A549 (cell line): ENCODE measurements around the gene COL7A1. TPM values are rescaled to one million over a fixed set of nuclear protein-coding genes. Genes with fewer than 3 reads are reported as not detected.
A peak's percentile ranks its signal among the peaks of the same experiment; 100 is the strongest.

ENCODE experiments used
- FOSB ChIP-seq: fragments of 250-450 bp; sonication (Bioruptor Pico); IDR thresholded peaks from 2 replicates; pipeline ENCODE4 v1.5.0; 2020; ENCODE audit warnings: mild to moderate bottlenecking, moderate library complexity
- FOXS1 ChIP-seq: fragments of 250-450 bp; sonication (Bioruptor Pico); IDR thresholded peaks from 2 replicates; pipeline ENCODE4 v1.5.0; 2020; ENCODE audit warnings: mild to moderate bottlenecking, moderate library complexity
- GATA3 ChIP-seq: IDR thresholded peaks from 2 replicates; pipeline ENCODE4 v1.6.1; 2012; ENCODE audit warnings: borderline replicate concordance
- HOXB13 ChIP-seq: fragments of 250-450 bp; sonication (Bioruptor Pico); IDR thresholded peaks from 2 replicates; pipeline ENCODE4 v1.5.0; 2020; ENCODE audit warnings: low read depth, mild to moderate bottlenecking, moderate library complexity
- MAFK ChIP-seq: fragments of 450-650 bp; IDR thresholded peaks from 2 replicates; pipeline ENCODE4 v1.6.1; 2014; ENCODE audit not compliant: partially characterized antibody
- MAZ ChIP-seq: fragments of 150-350 bp; IDR thresholded peaks from 2 replicates; pipeline ENCODE4 v1.6.1; 2014; ENCODE audit warnings: antibody characterized with exemption, low read depth, low read length, borderline replicate concordance
- MYC ChIP-seq: IDR thresholded peaks from 2 replicates; pipeline ENCODE4 v1.6.1; 2012; ENCODE audit warnings: mild to moderate bottlenecking, inconsistent platforms, low read length, improper control_type of control experiment, borderline replicate concordance
- POLR2AphosphoS2 ChIP-seq: conservative IDR thresholded peaks from 2 replicates; pipeline ENCODE4 v1.6.1; 2012; ENCODE audit warnings: low read length, improper control_type of control experiment, inconsistent platforms
- RAD21 ChIP-seq, 2 experiments: fragments of >200 bp in 1 of 2; sonication (Bioruptor Twin) in 1 of 2; formaldehyde crosslinking in 1 of 2; IDR thresholded peaks in 1 of 2; conservative IDR thresholded peaks in 1 of 2; 2 replicates in 1 of 2; 3 replicates in 1 of 2; pipeline ENCODE4 v1.6.1; 2012 to 2018; ENCODE audit warnings: inconsistent platforms in 1 of 2
- RARB ChIP-seq: fragments of 250-450 bp; sonication (Bioruptor Pico); IDR thresholded peaks from 2 replicates; pipeline ENCODE4 v1.8.0; 2021; ENCODE audit warnings: mild to moderate bottlenecking, moderate library complexity
- RNF2 ChIP-seq: fragments of 200-600 bp; sonication (generic); IDR thresholded peaks from 2 replicates; pipeline ENCODE4 v1.6.1; 2016; ENCODE audit warnings: low read depth, mild to moderate bottlenecking, antibody characterized with exemption, moderate library complexity, borderline replicate concordance
- SREBF2 ChIP-seq: fragments of 450-650 bp; IDR thresholded peaks from 2 replicates; pipeline ENCODE4 v1.6.1; 2014; ENCODE audit warnings: mild to moderate bottlenecking, moderate library complexity
- TFCP2L1 ChIP-seq: fragments of 250-450 bp; sonication (Bioruptor Pico); IDR thresholded peaks from 2 replicates; pipeline ENCODE4 v1.5.0; 2021; ENCODE audit warnings: mild to moderate bottlenecking
- ZFP36 ChIP-seq: fragments of 450-650 bp; IDR thresholded peaks from 2 replicates; pipeline ENCODE4 v1.6.1; 2014; ENCODE audit warnings: borderline replicate concordance; ENCODE audit not compliant: partially characterized antibody
- polyA plus RNA-seq, 4 experiments: library from polyadenylated mRNA; depleted of rRNA in 3 of 4; stranded (reverse); fragments of >200 nt; fragmentation: RNase III in 1 of 4; extraction: RNeasy Plus Mini Kit Qiagen cat#74134 plus additional on column Dnase treatment in 1 of 4; gene quantifications; 2 replicates in 3 of 4; 3 replicates in 1 of 4; pipeline ENCODE4 v1.2.3, GENCODE V29; 2011 to 2017
- TF ChIP-seq, protein P1 (sequence below): fragments of >200 bp; sonication (Bioruptor Twin); formaldehyde crosslinking; IDR thresholded peaks from 3 replicates; pipeline ENCODE4 v1.6.1; 2016
- TF ChIP-seq, protein P2 (sequence below): fragments of >200 bp; sonication (Bioruptor Twin); formaldehyde crosslinking; IDR thresholded peaks from 3 replicates; pipeline ENCODE4 v1.5.1; 2016
- TF ChIP-seq, protein P3 (sequence below): fragments of 450-650 bp; IDR thresholded peaks from 2 replicates; pipeline ENCODE4 v1.6.1; 2014; ENCODE audit warnings: antibody characterized with exemption
- TF ChIP-seq, protein P4 (sequence below): IDR thresholded peaks from 2 replicates; pipeline ENCODE4 v1.6.1; 2012
- TF ChIP-seq, protein P5 (sequence below): fragments of 250-450 bp; sonication (Bioruptor Pico); IDR thresholded peaks from 2 replicates; pipeline ENCODE4 v1.5.0; 2021; ENCODE audit warnings: mild to moderate bottlenecking, moderate library complexity, borderline replicate concordance
- TF ChIP-seq, protein P6 (sequence below): IDR thresholded peaks from 2 replicates; pipeline ENCODE4 v1.6.1; 2012; ENCODE audit warnings: low read depth, borderline replicate concordance
- TF ChIP-seq, protein P7 (sequence below): fragments of >200 bp; sonication (Bioruptor Twin); formaldehyde crosslinking; IDR thresholded peaks from 2 replicates; pipeline ENCODE4 v1.6.1; 2016
- TF ChIP-seq, protein P8 (sequence below): fragments of 200-600 bp; sonication (generic); IDR thresholded peaks from 2 replicates; pipeline ENCODE4 v1.6.1; 2016; ENCODE audit warnings: antibody characterized with exemption, mild to moderate bottlenecking, moderate library complexity

Gene COL7A1
- polyA plus RNA-seq, 2 of the 4 experiments (the other 2 are of a cell fraction), result 36.5 to 240 TPM

DNA sequence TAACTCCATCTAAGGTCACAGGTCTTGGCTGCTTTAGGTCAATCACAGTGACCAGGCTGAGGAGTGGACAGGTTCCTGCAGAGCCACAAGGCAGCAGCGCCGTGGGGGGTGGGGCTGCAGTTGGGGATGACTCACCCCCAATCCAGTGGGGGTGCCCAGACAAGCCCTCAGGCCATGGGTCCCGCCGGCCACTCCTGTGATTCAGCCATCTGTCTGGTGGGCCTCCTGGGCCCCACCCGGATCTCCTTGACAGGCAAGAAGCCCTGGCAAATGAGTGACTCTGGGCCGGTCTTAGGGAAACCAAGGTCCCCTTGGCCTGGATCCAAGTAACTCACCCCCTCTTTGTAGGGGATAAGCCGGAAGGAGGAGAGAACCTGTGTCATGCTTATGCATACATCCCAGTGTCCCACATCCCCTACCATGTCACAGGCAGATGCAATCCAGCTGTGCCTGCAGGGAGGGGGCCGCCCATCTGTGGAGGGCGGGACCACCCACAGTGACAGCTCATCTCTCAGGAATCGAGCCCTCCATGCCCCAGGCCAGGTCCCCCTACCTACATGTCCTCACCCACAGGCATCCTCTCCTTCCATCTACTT, 495 bp upstream of the COL7A1 start (continued):
- TF ChIP-seq, protein P1, sequence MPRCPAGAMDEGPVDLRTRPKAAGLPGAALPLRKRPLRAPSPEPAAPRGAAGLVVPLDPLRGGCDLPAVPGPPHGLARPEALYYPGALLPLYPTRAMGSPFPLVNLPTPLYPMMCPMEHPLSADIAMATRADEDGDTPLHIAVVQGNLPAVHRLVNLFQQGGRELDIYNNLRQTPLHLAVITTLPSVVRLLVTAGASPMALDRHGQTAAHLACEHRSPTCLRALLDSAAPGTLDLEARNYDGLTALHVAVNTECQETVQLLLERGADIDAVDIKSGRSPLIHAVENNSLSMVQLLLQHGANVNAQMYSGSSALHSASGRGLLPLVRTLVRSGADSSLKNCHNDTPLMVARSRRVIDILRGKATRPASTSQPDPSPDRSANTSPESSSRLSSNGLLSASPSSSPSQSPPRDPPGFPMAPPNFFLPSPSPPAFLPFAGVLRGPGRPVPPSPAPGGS, result no peak
- TF ChIP-seq, protein P2, sequence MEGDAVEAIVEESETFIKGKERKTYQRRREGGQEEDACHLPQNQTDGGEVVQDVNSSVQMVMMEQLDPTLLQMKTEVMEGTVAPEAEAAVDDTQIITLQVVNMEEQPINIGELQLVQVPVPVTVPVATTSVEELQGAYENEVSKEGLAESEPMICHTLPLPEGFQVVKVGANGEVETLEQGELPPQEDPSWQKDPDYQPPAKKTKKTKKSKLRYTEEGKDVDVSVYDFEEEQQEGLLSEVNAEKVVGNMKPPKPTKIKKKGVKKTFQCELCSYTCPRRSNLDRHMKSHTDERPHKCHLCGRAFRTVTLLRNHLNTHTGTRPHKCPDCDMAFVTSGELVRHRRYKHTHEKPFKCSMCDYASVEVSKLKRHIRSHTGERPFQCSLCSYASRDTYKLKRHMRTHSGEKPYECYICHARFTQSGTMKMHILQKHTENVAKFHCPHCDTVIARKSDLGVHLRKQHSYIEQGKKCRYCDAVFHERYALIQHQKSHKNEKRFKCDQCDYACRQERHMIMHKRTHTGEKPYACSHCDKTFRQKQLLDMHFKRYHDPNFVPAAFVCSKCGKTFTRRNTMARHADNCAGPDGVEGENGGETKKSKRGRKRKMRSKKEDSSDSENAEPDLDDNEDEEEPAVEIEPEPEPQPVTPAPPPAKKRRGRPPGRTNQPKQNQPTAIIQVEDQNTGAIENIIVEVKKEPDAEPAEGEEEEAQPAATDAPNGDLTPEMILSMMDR, result no peak
- TF ChIP-seq, protein P3, sequence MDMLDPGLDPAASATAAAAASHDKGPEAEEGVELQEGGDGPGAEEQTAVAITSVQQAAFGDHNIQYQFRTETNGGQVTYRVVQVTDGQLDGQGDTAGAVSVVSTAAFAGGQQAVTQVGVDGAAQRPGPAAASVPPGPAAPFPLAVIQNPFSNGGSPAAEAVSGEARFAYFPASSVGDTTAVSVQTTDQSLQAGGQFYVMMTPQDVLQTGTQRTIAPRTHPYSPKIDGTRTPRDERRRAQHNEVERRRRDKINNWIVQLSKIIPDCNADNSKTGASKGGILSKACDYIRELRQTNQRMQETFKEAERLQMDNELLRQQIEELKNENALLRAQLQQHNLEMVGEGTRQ, result no peak
- TF ChIP-seq MAFK (peak; percentile 57), POLR2AphosphoS2 (no peak), FOXS1 (CRISPR knock-in tag) (no peak), MAZ (no peak), SREBF2 (no peak), MYC (0 out of 2 replicates have a peak, but pooled peaks have one; percentile 27), FOSB (no peak), RNF2 (no peak), HOXB13 (CRISPR knock-in tag) (no peak; the same call in 1 of the 2 replicates), RARB (CRISPR knock-in tag) (peak; percentile 64; the same call in 1 of the 2 replicates), GATA3 (peak; percentile 73; the same call in 1 of the 2 replicates), TFCP2L1 (CRISPR knock-in tag) (no peak), RAD21 (conservative IDR thresholded peaks at IDR 0.05 in 1 of 2, IDR thresholded peaks at IDR 0.05 in 1 of 2) (peak; percentile 9 to 12; a peak in 1 of 5 replicates), ZFP36 (no peak)
- TF ChIP-seq, protein P4, sequence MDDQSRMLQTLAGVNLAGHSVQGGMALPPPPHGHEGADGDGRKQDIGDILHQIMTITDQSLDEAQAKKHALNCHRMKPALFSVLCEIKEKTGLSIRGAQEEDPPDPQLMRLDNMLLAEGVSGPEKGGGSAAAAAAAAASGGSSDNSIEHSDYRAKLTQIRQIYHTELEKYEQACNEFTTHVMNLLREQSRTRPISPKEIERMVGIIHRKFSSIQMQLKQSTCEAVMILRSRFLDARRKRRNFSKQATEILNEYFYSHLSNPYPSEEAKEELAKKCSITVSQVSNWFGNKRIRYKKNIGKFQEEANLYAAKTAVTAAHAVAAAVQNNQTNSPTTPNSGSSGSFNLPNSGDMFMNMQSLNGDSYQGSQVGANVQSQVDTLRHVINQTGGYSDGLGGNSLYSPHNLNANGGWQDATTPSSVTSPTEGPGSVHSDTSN, result no peak; the same call in 1 of the 2 replicates
- TF ChIP-seq, protein P5, sequence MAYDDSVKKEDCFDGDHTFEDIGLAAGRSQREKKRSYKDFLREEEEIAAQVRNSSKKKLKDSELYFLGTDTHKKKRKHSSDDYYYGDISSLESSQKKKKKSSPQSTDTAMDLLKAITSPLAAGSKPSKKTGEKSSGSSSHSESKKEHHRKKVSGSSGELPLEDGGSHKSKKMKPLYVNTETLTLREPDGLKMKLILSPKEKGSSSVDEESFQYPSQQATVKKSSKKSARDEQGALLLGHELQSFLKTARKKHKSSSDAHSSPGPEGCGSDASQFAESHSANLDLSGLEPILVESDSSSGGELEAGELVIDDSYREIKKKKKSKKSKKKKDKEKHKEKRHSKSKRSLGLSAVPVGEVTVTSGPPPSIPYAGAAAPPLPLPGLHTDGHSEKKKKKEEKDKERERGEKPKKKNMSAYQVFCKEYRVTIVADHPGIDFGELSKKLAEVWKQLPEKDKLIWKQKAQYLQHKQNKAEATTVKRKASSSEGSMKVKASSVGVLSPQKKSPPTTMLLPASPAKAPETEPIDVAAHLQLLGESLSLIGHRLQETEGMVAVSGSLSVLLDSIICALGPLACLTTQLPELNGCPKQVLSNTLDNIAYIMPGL, result no peak
- TF ChIP-seq, protein P6, sequence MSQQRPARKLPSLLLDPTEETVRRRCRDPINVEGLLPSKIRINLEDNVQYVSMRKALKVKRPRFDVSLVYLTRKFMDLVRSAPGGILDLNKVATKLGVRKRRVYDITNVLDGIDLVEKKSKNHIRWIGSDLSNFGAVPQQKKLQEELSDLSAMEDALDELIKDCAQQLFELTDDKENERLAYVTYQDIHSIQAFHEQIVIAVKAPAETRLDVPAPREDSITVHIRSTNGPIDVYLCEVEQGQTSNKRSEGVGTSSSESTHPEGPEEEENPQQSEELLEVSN, result no peak
- TF ChIP-seq, protein P7, sequence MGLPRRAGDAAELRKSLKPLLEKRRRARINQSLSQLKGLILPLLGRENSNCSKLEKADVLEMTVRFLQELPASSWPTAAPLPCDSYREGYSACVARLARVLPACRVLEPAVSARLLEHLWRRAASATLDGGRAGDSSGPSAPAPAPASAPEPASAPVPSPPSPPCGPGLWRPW, result 0 out of 2 replicates have a peak, but pooled peaks have one; percentile 23
- TF ChIP-seq, protein P8, sequence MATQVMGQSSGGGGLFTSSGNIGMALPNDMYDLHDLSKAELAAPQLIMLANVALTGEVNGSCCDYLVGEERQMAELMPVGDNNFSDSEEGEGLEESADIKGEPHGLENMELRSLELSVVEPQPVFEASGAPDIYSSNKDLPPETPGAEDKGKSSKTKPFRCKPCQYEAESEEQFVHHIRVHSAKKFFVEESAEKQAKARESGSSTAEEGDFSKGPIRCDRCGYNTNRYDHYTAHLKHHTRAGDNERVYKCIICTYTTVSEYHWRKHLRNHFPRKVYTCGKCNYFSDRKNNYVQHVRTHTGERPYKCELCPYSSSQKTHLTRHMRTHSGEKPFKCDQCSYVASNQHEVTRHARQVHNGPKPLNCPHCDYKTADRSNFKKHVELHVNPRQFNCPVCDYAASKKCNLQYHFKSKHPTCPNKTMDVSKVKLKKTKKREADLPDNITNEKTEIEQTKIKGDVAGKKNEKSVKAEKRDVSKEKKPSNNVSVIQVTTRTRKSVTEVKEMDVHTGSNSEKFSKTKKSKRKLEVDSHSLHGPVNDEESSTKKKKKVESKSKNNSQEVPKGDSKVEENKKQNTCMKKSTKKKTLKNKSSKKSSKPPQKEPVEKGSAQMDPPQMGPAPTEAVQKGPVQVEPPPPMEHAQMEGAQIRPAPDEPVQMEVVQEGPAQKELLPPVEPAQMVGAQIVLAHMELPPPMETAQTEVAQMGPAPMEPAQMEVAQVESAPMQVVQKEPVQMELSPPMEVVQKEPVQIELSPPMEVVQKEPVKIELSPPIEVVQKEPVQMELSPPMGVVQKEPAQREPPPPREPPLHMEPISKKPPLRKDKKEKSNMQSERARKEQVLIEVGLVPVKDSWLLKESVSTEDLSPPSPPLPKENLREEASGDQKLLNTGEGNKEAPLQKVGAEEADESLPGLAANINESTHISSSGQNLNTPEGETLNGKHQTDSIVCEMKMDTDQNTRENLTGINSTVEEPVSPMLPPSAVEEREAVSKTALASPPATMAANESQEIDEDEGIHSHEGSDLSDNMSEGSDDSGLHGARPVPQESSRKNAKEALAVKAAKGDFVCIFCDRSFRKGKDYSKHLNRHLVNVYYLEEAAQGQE, result no peak
